Measurements from ENCODE around the gene MESD.

DNA sequence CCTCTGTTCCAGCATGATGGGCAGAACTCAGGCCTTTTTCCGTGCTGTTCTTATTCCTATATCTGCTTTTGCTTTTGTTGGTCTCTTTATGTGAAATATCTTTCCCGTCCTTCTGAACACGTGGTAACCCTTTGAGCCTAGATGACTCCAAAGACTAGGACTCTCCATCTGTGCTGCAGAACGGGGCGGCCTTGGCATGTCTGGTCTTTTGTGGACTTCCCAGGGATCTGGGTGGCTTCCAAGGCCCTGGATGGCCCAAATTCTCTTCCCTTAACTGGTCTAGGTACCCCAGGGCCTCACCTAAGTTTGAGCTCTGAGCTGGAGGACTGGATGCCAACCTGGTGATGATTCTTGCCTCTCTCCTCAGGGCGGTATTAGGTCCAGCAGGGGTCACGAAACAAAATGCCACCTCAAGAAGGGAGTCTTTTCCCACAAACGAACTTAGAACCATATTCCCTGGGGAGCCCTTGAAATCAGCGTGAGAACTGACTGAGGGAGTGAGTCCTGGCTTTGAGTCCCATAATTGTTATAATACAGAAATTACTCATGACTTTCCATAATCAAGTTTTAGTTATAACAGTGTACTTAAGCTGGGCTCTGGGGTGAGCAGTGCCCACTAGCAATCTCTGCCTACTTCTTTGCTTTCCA lies 25.0 kb upstream of the MESD start:
- TF ChIP-seq, protein P1, sequence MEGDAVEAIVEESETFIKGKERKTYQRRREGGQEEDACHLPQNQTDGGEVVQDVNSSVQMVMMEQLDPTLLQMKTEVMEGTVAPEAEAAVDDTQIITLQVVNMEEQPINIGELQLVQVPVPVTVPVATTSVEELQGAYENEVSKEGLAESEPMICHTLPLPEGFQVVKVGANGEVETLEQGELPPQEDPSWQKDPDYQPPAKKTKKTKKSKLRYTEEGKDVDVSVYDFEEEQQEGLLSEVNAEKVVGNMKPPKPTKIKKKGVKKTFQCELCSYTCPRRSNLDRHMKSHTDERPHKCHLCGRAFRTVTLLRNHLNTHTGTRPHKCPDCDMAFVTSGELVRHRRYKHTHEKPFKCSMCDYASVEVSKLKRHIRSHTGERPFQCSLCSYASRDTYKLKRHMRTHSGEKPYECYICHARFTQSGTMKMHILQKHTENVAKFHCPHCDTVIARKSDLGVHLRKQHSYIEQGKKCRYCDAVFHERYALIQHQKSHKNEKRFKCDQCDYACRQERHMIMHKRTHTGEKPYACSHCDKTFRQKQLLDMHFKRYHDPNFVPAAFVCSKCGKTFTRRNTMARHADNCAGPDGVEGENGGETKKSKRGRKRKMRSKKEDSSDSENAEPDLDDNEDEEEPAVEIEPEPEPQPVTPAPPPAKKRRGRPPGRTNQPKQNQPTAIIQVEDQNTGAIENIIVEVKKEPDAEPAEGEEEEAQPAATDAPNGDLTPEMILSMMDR (conservative IDR thresholded peaks at IDR 0.05; ENCODE audit: low read depth, low read length) = no peak
- TF ChIP-seq EZH2phosphoT487 (IDR thresholded peaks at IDR 0.05; ENCODE audit: borderline replicate concordance, low read length) (no peak), EZH2 (IDR thresholded peaks at IDR 0.05; ENCODE audit: low read length, unreplicated experiment) (no peak)

All from PC-3 (cell line).